ENCODE data around the gene JARID2.

The JARID2 gene

DNA sequence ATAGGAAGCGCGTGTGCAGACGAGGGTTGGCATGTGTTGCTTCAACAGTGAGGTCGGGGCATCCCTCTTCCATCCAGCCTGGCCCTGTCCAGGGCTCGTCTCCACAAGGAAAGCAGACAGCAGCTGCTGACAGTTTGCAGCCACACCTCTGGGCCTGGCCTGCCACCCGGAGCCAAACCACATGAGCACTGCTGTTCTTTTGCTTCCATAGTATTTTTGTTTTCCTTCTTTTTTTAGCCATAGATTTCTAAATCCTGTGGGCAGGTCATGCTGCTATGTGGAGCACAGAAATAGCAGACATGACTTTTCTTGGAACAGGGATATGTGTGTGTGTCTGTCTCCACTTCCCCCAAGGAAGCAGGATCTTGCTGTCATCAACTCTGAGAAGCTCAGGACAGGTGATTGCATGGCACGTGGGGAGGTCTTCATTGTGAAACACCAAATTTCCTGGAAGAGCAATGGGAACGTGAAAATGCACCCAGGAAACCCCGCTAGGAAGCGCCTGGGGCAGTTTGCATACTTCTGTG is 249.6 kb downstream of the JARID2 start:
- H3K36me3 ChIP-seq (ENCODE audit: insufficient read depth, low read length): peaks cover 50% of the 10 kb centered on the region
- no peak overlapping the region for H3K9ac ChIP-seq (ENCODE audit: insufficient read length)
- DNase-seq (ENCODE audit: low read depth, low spot score): no peak
- H3K4me3 ChIP-seq: no peak overlapping the region
- no peak for TF ChIP-seq FOXP2 (optimal IDR thresholded peaks at IDR 0.05; ENCODE audit: control extremely low read depth, extremely low read length, insufficient read depth)
- no peak for TF ChIP-seq POLR2AphosphoS5 (IDR thresholded peaks at IDR 0.05; ENCODE audit: borderline replicate concordance, low read depth, low read length)
- TF ChIP-seq EZH2 (IDR thresholded peaks at IDR 0.05): no peak
- H3K27ac ChIP-seq: no peak overlapping the region
- no peaks in the 10 kb centered on the region for H3K9me3 ChIP-seq (ENCODE audit: low read depth, low read length)

- Histone ChIP-seq H3K9me3 (ENCODE audit: low read depth, low read length) (no peaks in the 10 kb centered on the region), H3K27ac (no peak overlapping the region), H3K4me3 (no peak overlapping the region), H3K9ac (ENCODE audit: insufficient read length) (no peak overlapping the region), H3K36me3 (ENCODE audit: insufficient read depth, low read length) (peaks cover 61% of the 10 kb centered on the region)
- TF ChIP-seq POLR2AphosphoS5 (IDR thresholded peaks at IDR 0.05; ENCODE audit: borderline replicate concordance, low read depth, low read length) (no peak), FOXP2 (optimal IDR thresholded peaks at IDR 0.05; ENCODE audit: control extremely low read depth, extremely low read length, insufficient read depth) (no peak), EZH2 (IDR thresholded peaks at IDR 0.05) (no peak)
- no peak for DNase-seq (ENCODE audit: low read depth, low spot score)
Observed at GRCh38 chr6:15496345-15497131, 250.7 kb downstream of the JARID2 start.

- no peak overlapping the region for H3K9ac ChIP-seq (ENCODE audit: insufficient read length)
- peaks cover 78% of the 10 kb centered on the region for H3K36me3 ChIP-seq (ENCODE audit: insufficient read depth, low read length)
- no peaks in the 10 kb centered on the region for H3K9me3 ChIP-seq (ENCODE audit: low read depth, low read length)
- H3K4me3 ChIP-seq: no peak overlapping the region
- H3K27ac ChIP-seq: no peak overlapping the region
- TF ChIP-seq EZH2 (IDR thresholded peaks at IDR 0.05) (no peak), FOXP2 (optimal IDR thresholded peaks at IDR 0.05; ENCODE audit: control extremely low read depth, extremely low read length, insufficient read depth) (no peak), POLR2AphosphoS5 (IDR thresholded peaks at IDR 0.05; ENCODE audit: borderline replicate concordance, low read depth, low read length) (no peak)
- no peak for DNase-seq (ENCODE audit: low read depth, low spot score)
Observed at GRCh38 chr6:15498640-15499039, 252.8 kb downstream of the JARID2 start.

DNA sequence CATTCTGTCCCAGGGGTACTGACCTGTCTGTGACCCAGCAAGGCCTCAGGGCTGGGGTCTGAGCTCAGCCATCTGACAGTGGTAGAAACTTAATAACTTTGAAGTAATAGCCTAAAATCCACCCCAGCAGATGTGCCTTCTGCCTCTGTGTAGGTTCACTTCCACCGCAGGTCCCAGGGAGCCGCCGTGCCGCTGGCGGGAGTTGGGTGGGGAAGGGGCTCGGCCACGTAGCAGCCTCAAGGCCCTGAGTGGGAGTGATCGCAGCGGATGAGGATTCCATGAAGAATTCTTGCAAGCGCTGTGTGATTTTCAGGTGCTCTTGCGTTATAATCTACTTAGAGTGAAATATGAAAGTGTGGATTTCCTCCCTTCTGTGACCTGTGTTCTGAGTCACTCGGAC is 253.3 kb downstream of the JARID2 start:
- no peak for DNase-seq (ENCODE audit: low read depth, low spot score)
- peaks cover 80% of the 10 kb centered on the region for H3K36me3 ChIP-seq (ENCODE audit: insufficient read depth, low read length)

GRCh38 chr6:15499591-15499990 is 253.7 kb downstream of the JARID2 start:
- no peak for DNase-seq (ENCODE audit: low read depth, low spot score)
- H3K4me3 ChIP-seq: no peak overlapping the region
- peaks cover 80% of the 10 kb centered on the region for H3K36me3 ChIP-seq (ENCODE audit: insufficient read depth, low read length)
- no peaks in the 10 kb centered on the region for H3K9me3 ChIP-seq (ENCODE audit: low read depth, low read length)
- H3K9ac ChIP-seq (ENCODE audit: insufficient read length): no peak overlapping the region
- TF ChIP-seq FOXP2 (optimal IDR thresholded peaks at IDR 0.05; ENCODE audit: control extremely low read depth, extremely low read length, insufficient read depth) (no peak), POLR2AphosphoS5 (IDR thresholded peaks at IDR 0.05; ENCODE audit: borderline replicate concordance, low read depth, low read length) (no peak), EZH2 (IDR thresholded peaks at IDR 0.05) (no peak)
- no peak overlapping the region for H3K27ac ChIP-seq

More for the DNA sequence above, 253.3 kb downstream of the JARID2 start:
- Histone ChIP-seq H3K9ac (ENCODE audit: insufficient read length) (no peak overlapping the region), H3K9me3 (ENCODE audit: low read depth, low read length) (no peaks in the 10 kb centered on the region), H3K4me3 (no peak overlapping the region), H3K27ac (no peak overlapping the region)
- no peak for TF ChIP-seq FOXP2 (optimal IDR thresholded peaks at IDR 0.05; ENCODE audit: control extremely low read depth, extremely low read length, insufficient read depth)
- TF ChIP-seq EZH2 (IDR thresholded peaks at IDR 0.05): no peak
- TF ChIP-seq POLR2AphosphoS5 (IDR thresholded peaks at IDR 0.05; ENCODE audit: borderline replicate concordance, low read depth, low read length): no peak

DNA sequence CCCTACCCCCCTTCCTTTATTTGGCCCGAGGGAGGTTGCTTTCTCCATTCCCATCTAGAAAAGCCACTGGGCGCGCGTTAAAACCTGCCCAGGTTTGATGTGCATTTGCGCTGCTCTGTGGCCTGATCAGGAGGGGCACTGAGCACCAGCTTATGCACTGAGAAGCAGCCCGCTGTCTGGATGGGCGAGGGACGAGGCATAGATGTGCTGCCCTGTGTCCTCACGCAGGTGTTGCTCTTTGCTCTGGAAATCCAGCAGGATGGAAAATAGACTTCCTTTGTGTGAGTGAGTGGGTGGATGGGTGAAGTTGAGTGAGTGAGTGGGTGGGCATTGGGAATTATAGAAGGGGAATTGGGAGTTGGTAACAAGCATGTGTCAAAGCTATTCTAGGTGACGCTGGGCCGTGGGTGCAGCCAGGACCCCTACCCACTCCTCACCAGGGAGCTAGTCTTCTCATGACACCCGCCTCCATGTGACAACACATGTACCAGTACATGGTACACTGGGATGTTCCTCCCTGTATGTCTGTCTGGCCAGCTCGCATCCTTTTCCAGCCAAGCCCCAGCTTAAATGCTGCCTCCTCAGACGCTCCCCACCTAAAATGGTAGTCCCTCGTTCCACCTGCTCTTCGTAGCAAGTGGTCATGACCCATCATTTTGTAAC is 254.3 kb downstream of the JARID2 start:
- no peak overlapping the region for H3K9ac ChIP-seq (ENCODE audit: insufficient read length)
- no peak for DNase-seq (ENCODE audit: low read depth, low spot score)

DNA sequence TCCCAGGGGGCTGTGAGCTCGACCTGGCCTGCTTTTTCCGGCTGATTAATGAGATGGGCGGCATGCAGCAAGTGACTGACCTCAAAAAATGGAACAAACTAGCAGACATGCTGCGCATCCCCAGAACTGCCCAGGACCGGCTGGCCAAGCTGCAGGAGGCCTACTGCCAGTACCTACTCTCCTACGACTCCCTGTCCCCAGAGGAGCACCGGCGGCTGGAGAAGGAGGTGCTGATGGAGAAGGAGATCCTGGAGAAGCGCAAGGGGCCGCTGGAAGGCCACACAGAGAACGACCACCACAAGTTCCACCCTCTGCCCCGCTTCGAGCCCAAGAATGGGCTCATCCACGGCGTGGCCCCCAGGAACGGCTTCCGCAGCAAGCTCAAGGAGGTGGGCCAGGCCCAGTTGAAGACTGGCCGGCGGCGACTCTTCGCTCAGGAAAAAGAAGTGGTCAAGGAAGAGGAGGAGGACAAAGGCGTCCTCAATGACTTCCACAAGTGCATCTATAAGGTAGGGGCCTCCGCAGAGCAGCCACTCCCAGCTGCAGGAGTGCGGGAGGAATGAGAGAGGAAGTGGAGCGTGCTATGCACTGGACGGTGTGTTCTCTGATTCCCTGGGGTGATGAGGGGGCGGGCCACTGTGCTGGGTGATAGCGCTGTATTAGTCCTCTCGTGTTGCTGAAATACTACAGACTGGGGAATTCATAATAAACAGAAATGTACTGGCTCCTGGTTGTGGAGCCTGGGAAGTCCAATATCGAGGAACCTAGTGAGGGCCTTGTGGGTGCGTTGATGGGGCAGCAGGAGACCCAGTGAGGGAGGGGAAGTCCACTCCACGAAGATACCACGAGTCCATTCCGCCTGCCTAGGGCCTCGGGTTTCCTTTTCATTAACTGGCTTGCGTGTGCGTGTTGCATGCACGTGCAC is 255.3 kb downstream of the JARID2 start:
- DNase-seq (ENCODE audit: low read depth, low spot score): no peak
- Histone ChIP-seq H3K36me3 (ENCODE audit: insufficient read depth, low read length) (peaks cover 77% of the 10 kb centered on the region), H3K4me3 (no peak overlapping the region), H3K9ac (ENCODE audit: insufficient read length) (no peak overlapping the region), H3K27ac (no peak overlapping the region), H3K9me3 (ENCODE audit: low read depth, low read length) (no peaks in the 10 kb centered on the region)
- TF ChIP-seq FOXP2 (optimal IDR thresholded peaks at IDR 0.05; ENCODE audit: control extremely low read depth, extremely low read length, insufficient read depth): no peak
- TF ChIP-seq POLR2AphosphoS5 (IDR thresholded peaks at IDR 0.05; ENCODE audit: borderline replicate concordance, low read depth, low read length): no peak
- TF ChIP-seq EZH2 (IDR thresholded peaks at IDR 0.05): no peak

More for the DNA sequence above, 254.3 kb downstream of the JARID2 start:
- no peak overlapping the region for H3K27ac ChIP-seq
- no peaks in the 10 kb centered on the region for H3K9me3 ChIP-seq (ENCODE audit: low read depth, low read length)
- no peak overlapping the region for H3K4me3 ChIP-seq
- H3K36me3 ChIP-seq (ENCODE audit: insufficient read depth, low read length): peaks cover 77% of the 10 kb centered on the region
- TF ChIP-seq POLR2AphosphoS5 (IDR thresholded peaks at IDR 0.05; ENCODE audit: borderline replicate concordance, low read depth, low read length) (no peak), FOXP2 (optimal IDR thresholded peaks at IDR 0.05; ENCODE audit: control extremely low read depth, extremely low read length, insufficient read depth) (no peak), EZH2 (IDR thresholded peaks at IDR 0.05) (no peak)
